ENCODE results near the gene WWOX. TPM values are rescaled to one million over a fixed set of nuclear protein-coding genes. Genes with fewer than 3 reads are reported as not detected.

The WWOX gene
- polyA plus RNA-seq, 3 donors: 40.3 to 43.7 (median 41.5) TPM

DNA sequence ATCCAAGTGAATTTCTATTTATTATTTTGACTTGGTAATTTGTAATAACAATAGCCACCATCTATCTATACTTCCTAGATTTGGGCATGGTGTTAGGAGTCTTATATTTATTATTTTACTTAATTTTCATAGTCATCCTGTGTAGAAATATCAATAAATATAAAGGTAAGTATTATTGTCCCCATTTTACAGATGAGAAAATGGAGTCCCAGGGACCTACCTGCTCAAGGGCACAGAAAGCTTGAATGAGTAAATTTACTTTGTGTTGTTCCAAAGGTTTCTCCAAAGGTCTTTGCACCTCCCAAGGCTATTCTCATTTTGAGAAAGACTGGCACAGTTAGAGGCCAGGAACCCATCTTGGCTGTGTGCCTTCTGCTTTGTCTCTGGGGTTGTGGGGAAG is 738.3 kb downstream of the WWOX start:
- no peak for DNase-seq (ENCODE audit: low read depth in 3 of 3, low spot score in 2 of 3)

DNA sequence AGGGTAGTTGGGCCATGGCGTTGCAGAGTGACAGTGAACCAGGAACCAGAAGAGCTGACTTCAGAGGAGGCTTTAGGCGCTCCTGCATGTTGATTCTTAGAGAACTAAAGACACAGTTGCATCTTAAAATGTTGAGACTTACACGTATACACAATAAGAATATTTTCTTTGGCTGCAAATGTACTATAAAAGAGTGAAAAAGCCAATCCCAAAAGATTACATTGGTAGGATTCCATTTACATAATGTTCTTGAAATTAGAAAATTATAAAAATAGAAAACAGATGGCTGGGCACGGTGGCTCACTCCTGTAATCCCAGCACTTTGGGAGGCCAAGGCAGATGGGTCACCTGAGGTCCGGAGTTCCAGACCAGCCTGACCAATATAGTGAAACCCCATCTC is 738.8 kb downstream of the WWOX start:
- DNase-seq (ENCODE audit: low read depth in 3 of 3, low spot score in 2 of 3): no peak

DNA sequence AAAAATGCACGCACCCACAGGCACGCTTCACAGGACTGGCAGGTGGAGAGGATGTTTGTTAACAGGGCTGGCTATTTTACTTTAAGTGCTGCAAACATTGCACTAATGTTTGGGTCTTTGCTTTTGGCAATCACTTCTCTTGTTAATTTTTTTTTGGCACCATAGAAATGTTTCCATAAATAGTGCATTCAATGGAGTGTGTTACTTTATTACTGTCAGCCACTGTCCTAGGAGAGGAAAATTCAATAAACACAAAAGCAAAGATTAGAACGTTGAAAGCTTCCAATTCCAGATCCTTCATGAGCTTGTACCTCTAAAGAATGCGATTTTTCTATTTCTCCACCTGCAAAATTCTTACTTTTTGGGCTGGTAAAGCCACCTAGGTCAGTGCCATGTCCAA is 743.5 kb downstream of the WWOX start:
- DNase-seq (ENCODE audit: low read depth in 3 of 3, low spot score in 2 of 3): no peak

DNA sequence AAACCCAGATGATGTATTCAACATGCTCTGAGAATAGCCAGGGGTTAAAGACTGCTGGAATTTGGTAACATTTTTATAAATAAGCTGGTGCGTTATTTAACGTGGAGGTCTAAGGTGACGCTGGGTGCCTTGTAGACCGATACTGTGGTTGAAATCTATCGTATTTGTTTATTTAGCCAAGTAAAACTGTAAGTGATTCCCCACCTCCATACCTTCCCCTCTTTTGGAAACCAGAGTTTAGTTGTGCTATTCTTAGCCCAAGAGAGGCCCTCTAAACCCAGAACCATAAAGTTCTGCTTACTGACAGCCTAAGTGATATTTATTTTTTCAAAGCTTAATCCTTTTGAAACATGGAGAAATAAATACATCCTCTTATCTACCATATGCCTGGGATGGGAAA is 744.5 kb downstream of the WWOX start:
- DNase-seq (ENCODE audit: low read depth in 3 of 3, low spot score in 2 of 3): no peak

DNA sequence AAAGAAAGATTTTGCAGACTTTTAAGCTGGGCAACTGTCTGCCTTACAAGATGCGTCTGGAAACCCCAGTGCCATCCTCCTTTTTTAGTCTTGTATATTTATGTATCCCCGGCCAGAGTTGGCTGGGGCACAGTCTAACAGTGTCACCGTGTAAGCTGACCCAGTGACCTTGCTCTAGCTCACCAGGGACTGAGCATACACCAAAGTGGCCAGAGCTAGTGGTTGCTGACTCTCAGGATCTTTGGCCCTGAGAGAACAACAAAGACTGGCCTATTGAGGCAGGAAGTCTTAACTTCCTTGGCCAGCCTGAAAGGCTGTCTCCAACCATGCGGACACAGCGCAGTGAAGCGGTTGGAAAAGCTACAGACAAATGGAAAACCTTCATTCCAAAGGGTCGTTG is 745.2 kb downstream of the WWOX start:
- no peak for DNase-seq (ENCODE audit: low read depth in 3 of 3, low spot score in 2 of 3)

DNA sequence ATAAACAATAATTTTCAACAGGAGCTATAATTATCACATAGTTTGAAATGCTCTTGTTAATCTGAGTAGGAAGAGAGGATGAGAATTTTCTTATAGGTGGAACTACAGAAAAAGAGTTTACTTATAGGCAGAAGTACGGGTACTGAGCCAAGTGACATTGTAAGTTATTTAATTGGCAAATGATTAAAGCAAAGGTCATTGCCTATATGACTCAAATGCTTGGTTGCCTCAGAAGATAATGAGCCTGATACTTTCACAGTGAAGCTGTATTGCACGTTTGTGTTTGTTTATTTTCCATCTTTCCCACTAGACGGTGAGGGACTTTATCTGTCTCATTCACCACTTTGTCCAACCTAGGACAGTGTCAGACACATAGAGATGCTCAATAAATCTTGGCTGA is 751.8 kb downstream of the WWOX start:
- no peak for DNase-seq (ENCODE audit: low read depth in 3 of 3, low spot score in 2 of 3)

DNA sequence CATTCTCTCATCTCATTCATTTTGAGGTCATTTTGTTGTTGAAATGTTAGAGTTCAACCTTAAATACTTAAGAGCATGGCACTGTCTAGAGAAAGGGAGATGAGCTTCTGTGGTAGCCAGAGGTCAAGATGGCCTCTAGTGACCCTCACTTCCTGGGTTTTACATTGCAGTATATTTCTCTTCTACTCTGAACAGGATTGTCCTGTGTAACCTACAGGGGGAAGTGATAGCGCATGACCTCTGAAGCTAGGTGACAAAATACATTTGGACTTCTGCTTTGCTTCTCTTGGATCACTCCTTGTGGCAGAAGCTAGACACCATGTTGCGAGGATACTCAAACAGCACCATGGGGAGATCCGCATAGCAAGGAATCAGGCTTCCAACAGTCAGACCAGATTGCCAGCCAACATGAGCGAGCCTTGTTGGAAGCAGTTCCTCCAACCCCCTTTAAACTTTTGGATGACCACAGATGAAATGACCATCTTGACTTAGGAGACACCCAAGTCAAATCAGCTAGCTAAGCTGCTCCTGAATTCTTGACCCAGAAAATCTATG is 752.7 kb downstream of the WWOX start:
- DNase-seq (ENCODE audit: low read depth in 3 of 3, low spot score in 2 of 3): no peak

DNA sequence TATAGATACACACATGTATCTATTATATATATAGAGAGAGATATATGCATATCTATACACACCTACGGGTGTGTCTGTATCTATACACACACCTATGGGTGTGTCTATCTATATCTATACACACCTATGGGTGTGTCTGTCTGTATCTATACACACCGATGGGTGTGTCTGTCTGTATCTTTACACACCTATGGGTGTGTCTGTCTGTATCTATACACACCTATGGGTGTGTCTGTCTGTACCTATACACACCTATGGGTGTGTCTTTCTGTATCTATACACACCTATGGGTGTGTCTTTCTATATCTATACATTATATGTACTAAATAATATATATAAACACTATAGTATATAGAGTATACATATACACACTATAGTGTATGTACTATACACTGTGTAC is 762.6 kb downstream of the WWOX start:
- no peak for DNase-seq (ENCODE audit: low read depth in 3 of 3, low spot score in 2 of 3)

DNA sequence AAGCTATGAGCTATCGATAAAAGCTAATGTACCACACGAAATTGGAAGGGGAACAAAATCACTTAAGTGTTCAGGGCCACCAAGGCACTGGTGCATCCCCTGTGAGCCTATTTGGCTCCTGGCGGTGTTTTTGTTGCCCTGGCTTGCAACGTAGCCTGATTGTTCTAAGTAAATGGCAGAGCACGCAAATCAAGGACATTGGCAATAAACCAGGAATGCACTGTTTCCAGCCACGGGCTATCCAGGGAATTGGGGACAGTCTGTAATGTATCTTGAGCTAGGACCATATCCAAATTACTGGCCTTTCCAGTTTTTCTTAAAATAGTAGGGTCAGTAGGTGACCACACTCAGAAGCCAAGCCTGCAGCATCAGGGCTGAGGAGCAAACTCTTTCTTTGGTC is 767.1 kb downstream of the WWOX start:
- DNase-seq (ENCODE audit: low read depth in 3 of 3, low spot score in 2 of 3): no peak

DNA sequence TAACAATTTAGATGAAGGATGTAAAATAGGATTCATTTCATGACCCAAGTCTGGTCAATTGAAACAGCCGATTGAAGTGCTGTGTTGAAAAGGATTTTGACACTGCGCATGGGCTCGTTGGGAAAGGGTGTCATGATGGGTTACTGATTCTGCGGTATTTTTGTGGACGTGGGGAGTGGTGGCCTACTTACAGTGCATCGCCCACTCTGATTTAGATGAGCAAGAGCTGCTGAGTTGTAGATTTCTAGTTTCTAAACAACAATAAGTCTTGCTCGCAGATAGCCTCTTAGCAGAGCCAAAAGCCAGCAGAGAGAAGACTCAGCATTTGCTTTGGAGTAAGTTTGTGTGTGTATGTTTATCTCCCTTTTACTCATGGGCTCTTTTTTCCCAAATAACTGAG is 770.0 kb downstream of the WWOX start:
- no peak for DNase-seq (ENCODE audit: low read depth in 3 of 3, low spot score in 2 of 3)

DNA sequence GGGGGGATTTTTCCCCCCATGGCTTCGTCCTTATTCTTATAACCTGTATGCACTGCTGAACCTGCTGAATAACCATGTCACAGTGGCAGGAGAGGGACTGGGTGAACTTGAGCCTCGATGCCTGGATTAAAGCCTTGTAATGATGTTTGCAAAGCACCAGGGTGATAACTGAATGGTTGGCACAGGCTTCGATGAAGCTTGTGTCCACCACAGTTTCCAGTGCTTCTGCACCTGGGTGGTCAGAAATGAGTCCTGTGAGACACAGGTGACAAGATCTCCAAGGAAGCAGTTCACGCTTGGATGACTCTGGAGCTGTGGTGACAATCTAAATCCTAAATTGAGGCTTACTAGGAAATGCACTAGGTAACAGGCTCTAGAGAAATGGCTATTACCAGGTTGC is 771.8 kb downstream of the WWOX start:
- DNase-seq (ENCODE audit: low read depth in 3 of 3, low spot score in 2 of 3): no peak

DNA sequence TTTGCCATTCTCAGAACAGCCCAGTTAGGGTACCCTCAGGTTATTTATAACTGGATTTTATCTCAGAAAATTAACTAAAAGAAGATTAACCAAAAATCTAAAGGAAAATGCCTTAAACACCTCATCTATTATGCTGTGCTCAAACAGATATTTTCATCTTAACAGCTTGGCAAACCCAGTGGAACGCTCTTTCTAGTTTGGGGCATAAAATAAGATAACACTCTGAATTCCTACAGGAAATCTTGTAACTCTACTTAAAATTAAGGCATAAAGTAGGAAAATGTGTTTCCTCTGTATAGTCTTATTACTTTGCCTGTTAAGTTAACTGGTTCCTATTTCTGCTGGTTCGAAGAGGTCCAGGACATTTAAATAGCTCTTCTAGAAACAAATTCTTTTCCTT is 777.2 kb downstream of the WWOX start:
- DNase-seq (ENCODE audit: low read depth in 3 of 3, low spot score in 2 of 3): no peak

DNA sequence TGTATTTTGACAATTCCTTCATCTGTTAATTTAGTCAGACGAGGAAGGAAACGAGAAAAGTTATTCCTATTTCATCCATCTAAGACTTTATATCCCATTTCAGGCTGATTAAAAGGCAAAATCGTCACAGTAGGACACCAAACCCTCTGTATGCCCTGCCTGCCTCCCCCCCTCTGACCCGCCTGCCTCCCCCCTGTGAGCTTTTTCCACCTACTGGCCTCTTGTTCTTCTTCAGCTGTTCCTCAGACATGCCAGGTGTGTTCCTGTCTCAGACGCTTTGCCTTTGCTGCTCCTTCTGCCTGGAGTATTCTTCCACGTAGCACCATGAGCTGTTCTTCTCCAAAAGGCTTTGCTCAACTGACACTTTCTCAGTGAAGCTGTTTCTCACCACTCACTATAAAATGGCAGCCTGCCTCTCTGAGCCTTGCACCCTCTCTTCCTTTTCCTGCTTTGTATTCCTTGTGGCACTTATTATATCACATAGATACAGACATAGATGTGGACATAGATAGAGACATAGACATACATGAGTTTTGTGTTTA is 777.7 kb downstream of the WWOX start:
- no peak for DNase-seq (ENCODE audit: low read depth in 3 of 3, low spot score in 2 of 3)

DNA sequence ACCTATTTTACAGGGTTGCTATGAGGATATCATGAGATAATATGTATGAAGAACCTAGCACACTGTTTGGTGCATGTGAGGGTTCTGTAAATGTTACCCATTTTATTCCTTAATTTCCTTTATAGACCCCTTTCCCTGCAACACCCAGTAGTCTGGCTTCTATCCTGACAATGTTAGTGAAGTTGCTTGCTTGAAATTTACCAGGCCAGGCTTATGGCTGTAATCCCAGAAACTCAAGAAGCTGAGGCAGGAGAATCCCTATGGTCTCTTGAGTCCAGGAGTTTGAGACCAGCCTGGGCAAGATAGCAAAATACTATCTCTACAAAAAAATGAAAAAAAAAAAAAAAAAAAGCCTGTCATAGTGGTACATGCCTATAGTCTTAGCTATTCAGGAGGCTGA is 779.1 kb downstream of the WWOX start:
- no peak for DNase-seq (ENCODE audit: low read depth in 3 of 3, low spot score in 2 of 3)

DNA sequence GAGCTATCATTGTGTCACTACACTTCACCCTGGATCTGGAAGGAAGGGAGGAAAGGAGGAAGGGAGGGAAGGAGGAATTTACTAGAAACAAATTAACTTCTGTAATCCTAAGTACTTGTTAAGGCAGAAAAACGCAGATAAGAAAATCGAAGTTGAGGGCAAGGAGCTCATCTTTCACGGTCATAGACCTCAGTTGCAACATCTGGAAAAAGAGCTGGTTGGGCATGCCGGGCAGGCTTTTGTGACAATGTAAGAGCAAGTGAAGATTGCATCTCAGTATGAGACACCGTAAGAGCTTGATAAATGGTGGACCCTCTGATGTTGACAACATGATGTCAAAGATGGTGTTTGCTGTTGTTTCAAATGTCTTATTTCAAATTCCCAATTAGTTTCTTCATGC is 779.6 kb downstream of the WWOX start:
- no peak for DNase-seq (ENCODE audit: low read depth in 3 of 3, low spot score in 2 of 3)

DNA sequence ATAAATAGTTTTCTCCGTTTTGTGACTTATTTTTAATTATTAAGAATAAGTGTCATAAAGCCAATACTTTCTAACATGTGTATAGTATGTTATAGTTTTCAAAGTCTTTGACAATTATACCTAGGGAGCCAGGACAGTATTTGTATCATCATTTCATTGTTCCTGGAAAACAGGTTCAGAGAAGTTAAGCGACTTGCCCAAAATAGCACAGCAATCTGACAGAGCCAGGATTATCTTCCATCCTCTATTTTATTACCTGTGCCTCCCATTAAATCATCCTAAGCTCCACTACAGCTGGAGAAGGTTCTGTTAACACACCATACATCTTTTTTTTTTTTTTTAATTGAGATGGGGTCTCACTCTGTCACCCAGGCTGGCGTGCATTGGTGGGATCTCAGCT is 782.7 kb downstream of the WWOX start:
- no peak for DNase-seq (ENCODE audit: low read depth in 3 of 3, low spot score in 2 of 3)

DNA sequence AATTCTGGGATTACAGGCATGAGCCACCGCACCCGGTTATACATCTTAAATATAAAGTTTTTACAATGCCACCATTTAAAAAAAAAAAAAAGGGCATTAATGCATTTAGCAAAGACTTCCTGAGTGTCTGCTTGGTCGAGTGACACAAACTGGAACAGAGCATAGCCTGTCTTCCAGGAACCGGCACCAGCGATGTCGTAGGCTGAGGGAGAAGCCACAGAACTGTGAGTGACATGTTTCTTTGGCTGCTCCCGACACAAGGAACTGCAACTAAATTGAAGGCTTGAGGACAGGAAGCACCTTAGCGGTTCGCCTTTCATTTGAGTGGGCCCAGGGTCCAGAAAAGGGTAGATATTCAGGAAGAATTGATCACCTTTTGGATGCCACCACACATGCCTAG is 783.3 kb downstream of the WWOX start:
- DNase-seq (ENCODE audit: low read depth in 3 of 3, low spot score in 2 of 3): no peak

DNA sequence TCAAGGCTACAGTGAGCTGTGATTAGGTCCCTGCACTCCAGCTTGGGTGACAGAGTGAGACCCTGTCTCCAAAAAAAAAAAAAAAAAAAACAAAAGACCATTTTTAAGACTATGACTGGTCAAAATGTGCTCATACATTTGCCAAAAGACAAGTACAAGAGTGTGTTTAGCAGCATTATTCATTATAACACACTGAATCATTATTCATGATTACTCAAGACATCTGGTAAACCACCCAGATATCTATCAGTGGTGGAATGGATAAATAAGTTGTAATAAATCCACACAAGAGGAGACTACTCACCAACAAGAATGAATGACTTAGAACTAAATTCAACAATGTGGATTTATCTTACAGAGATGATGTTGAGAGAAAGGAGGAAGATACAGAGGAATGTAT is 784.8 kb downstream of the WWOX start:
- DNase-seq (ENCODE audit: low read depth in 3 of 3, low spot score in 2 of 3): no peak

DNA sequence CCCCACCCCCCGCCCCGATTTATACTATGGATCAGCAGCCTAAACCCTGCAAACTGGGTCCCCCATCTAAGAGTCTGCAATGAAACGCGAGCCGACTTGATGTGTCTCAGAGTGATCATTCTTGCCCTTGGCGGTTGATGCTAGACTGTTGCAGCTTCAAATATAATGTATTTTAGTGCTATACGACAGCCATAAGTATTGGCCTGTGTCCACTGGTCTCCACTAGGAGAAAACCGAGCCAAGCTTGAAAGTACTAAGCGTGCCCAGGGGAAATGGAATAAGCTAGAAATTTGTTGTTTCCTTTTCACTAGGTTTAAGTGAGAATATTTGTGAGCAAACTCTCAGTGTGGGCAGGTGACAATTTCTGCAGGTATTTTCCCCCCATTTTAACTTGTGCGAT is 789.9 kb downstream of the WWOX start:
- DNase-seq (ENCODE audit: low read depth in 3 of 3, low spot score in 2 of 3): no peak

DNA sequence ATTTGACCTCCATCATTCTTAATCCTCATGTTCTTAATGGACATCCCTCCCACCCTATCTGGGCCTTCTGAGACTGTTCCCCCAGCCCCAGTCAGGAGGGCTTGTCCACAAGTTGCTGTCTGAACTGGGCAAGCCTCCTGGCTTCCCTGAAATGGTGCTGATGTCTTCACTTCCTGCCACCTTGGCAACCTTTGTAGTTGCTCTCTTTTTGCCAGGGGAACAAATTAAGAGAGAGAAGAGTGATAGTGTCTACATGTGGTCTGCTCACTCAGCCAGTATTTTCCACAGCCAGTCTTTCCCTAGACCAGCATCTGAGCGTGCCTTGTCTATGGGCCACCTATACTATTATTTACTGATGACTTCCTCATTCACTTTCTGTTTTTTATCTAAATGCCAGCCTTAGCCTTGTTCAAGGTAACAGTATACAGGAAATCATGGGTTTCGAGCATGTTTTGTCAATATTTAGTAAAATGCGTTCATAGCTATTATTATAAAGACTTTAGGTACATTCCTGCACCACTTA is 791.0 kb downstream of the WWOX start:
- DNase-seq (ENCODE audit: low read depth in 3 of 3, low spot score in 2 of 3): no peak

DNA sequence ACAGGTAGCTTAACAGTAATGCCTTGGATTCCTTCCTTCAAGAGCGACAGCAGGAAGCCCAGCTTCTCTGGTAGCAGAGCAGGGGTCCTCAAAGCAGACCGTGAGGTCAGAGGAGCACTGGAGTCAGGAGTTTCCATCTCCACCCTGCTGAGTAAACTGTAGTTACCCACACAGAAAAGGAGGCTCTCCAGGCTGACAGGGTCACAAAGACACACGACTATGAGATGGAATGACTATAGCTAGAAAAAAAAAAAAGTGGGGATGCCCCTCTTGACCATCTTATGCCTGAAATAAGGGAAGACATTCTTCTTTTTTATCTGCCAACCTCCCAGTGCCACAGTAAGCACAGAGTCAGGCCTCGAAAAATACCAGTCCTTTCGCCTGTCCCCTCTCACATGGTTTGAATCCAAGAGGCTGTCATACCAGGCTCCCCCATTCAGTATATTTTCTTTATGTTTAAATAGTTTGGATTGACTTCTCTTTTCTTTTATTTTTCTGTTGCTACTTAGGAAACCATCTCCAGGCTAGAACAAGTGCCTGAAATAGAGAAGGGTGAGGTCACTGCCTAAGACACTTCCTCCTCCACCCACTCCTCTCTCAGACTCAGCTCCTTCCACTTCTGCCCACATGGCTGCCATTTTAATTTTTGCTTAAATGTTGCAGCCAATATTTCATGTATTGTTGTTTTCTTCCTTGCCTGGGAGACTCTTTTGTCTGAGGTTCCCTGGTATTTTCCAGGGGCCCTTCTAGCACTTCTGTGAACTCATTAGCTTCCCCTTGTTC is 793.7 kb downstream of the WWOX start:
- no peak for DNase-seq (ENCODE audit: low read depth in 3 of 3, low spot score in 2 of 3)

DNA sequence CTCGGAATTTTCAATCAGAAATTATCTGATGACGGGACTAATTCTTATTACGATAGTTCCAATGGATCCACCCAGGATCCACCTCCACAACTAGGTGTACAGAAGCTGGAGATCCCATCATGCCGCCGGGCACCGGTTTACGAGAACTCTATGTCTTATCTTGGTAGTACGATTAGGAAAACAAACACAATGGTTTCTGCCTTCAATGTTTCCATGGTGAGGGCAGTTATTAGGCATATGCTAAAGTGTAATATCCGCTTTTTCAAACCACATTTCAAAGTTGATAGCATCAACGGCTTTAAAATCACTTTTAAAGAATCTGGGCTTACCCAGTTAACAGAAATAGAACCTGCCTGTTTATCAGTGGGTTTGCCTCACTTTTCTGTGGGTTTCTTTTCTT is 795.4 kb downstream of the WWOX start:
- no peak for DNase-seq (ENCODE audit: low read depth in 3 of 3, low spot score in 2 of 3)

Data from right renal cortex interstitium (tissue), 3 donors.